HG03354 (cell line): ENCODE results near the gene FKBP6.
"Not testable (repeated sequence)": the region's sequence is repeated elsewhere in the genome, so short reads cannot be mapped to it uniquely, and the experiment has no call there.

Source experiments
- ATAC-seq: cut with Tn5 transposase; IDR thresholded peaks from one replicate; pipeline ENCODE4 v1.9.1; 2021; ENCODE audit warnings: mild to moderate bottlenecking; ENCODE audit not compliant: unreplicated experiment, poor library complexity, severe bottlenecking

Gene FKBP6

DNA sequence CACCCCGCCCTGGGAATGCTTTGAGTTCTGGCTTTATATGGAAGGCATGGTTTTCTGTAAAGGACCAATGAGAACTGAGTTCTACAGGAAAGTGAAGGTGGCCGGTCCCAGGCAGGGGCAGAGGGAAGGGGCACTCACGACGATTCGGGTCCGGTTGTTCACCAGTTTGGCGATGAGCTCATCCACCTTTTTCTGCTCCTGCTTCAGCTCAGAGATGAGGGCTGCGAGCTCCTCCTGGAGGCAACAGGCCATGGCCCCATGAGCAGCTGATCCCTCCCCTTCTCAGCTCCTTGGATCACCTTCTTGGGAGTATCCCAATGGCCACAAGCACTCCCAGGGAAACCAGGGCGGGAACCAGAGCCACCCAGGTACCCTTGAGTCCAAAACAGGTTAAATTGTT is 8.0 kb upstream of the FKBP6 start:
- ATAC-seq = not testable (repeated sequence)

DNA sequence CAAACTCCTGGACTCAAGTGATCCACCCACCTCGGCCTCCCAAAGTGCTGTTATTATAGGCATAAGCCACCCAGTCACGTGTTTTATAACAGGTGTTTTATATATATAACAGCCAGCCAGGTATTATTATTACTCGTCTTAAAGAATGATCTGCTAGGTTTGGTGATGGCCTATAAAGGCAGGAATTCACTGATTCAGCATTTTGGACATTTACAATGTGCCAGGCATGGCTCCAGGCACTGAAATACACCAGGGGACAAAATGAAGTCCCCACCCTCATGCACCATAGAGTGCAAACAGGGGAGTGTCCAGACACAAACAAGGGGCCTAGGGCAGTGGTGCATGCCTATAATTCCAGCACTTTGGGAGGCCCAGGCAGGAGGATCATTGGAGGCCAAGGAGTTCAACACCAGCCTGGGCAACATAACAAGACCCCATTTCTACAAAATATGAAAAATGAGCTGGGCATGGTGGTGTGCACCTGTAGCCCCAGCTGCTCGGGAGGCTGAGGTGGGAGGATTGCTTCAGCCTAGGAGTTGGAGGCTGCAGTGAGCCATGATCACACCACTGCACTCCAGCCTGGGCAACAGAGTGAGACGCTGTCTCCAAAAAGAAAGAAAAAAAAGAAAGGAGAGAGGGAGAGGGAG is 4.4 kb upstream of the FKBP6 start:
- ATAC-seq = not testable (repeated sequence)

DNA sequence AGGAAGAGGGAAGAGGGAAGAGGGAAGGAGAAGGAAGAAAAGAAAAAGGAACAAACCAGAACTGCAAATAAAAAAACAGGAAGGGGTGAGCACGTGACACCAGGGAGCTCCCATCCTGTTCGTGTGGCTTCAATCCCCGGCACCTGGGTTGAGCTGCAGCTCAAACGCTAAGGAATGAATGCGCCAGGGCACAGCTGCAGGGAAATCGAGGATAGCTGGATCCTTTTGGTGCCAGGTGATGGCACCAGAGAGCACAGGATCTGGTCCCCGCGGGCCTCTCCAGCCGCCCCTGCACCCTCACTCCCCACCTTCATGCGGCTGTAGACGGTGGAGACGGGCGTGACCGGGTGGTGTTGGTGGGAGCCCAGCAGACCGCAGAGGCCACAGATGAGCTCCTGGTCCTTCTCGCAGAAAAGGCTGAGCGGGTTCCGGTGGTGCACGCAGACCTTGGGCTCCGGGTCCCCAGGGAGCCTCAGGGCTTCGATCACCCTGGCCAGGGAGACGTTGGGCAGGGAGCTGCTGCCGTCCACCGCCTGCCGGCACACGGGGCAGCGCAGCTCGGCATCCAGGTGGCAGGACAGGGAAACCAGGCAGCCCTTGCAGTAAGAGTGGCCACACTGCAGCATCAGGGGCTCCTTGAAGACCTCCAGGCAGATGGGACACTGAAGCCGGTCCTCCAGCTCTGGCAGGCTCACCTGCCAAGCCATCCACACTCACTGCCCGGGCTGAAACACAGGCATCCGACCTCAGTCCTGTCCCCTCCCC is 3.7 kb upstream of the FKBP6 start:
- ATAC-seq = peak; percentile 57

DNA sequence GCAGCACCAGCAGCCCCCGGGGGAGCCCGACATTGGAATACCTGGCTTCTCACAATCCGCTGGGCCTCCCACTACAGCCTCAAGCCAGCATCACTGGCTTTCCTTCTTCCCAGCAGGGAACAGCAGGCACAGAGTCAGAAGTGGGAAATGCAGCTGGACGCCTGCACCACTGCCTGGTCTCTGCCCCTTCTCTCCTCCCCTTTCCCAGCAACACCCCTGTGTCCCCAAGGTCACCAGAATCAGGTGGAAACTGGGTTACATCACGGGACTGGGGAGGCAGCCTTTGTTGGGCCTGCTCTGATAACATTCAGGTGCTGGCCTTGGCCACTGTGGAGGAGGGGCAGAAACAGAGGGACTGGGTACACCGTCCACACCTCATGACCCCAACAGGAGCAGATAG is 2.5 kb upstream of the FKBP6 start:
- not testable (repeated sequence) for ATAC-seq

DNA sequence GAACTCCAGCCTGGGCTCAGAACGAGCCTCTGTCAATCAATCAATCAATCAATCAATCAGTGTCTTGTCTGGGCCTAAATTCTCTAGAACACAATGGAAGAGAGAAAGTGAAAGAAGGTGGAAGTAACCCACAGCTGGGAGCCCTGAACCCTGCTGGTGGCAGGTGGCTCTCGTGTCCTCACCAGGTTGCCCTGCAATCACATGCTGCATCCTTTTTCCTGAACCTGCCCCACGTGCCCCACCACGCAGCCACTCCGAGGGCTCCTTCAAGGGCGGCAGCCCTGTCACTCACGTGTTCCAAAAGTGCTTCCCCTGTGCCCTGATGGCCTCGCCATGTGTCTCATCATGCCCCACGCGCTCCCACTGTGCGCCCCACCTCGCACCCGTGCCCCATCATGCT is 512 bp upstream of the FKBP6 start:
- not testable (repeated sequence) for ATAC-seq

GRCh38 chr7:73328696-73329095 is 735 bp downstream of the FKBP6 start:
- ATAC-seq = no peak

DNA sequence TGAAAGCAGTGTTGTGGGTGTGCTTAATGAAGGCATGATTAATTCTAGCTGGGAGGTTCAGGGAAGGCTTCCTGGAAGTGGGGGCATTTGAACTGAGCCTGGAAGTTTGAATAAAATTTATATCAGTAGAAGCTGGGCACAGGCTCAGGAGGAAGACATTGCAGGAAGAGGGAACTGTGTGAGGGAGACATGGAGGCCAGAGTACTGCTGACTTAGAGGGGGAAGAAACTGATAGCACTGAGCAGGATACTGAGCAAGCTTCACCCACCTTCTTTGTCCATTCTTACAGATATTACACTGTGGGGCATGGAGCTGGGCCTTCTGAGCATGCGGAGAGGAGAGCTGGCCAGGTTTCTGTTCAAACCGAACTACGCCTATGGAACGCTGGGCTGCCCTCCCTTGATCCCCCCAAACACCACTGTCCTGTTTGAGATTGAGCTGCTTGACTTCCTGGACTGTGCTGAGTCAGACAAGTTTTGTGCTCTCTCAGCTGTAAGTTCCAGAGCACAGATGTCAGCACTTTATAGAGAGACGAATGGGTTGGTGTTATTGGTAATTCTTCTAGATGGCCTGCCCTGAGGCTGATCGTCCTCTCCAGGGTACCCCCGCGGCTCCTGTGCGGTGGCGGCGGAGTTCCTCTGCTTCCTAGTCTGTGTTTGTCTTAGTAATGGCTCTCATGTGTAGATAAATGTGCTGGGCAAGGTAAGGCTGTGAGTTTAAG is 2.1 kb downstream of the FKBP6 start:
- ATAC-seq = no peak

- no peak for ATAC-seq
These were observed 2.8 kb downstream of the FKBP6 start for GRCh38 chr7:73330772-73331171.

GRCh38 chr7:73332447-73332846 is 4.5 kb downstream of the FKBP6 start:
- no peak for ATAC-seq

GRCh38 chr7:73338321-73338720 is 10.4 kb downstream of the FKBP6 start:
- ATAC-seq = no peak

- ATAC-seq = no peak
These were observed 12.6 kb downstream of the FKBP6 start for GRCh38 chr7:73340514-73340913.

- no peak for ATAC-seq
These were observed 13.9 kb downstream of the FKBP6 start for GRCh38 chr7:73341877-73342276.

DNA sequence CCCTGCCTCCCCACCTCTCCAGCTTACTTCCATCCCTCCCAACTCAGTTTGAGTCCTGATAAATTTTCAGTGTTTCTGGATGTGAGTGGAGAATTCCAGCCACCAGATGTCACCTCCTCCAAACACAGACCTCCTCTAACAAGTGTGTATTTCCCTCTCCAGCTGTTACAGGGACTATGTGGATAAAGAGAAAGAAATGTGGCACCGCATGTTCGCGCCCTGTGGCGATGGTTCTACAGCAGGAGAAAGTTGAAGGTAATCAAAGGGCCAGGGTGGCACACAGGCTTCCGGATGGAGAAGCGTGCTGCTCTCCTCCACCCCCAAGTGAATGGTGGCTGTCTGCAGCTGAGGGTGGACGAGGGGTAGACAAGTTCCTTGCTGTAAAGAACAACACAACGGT is 14.7 kb downstream of the FKBP6 start:
- ATAC-seq = no peak

DNA sequence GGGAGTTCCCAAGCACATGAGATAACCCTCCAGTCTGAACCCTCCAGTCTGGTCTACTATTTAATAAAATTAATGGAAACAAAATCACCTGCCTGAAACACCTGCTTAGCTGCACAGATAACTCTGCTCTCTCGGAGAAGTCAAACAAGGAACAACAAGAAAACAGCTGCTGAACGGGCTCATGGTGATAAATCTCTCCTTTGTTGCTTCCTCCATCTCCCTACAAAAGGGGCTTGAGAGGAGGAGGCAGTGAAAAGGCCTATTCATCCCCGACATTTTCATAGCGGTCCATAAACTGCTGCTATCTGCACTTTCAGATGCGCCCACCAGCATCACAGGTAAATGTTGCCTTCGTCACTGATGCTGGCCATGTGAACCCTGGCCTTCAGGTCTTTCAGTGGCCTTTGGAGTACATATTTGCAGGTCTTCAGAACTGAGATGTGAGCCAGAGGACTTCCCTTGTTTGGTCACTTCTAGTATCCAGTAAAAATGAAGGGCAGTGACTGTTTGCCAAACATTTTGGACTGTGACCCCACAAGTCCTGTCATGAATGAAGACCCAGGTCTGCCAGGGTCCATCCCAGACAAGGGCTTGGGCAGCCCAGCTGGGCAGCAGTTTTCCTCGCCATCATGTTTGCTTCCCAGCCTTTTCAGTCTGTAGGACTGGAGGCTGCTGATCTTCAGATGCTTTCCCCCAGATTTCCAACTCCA is 15.9 kb downstream of the FKBP6 start:
- ATAC-seq = no peak

DNA sequence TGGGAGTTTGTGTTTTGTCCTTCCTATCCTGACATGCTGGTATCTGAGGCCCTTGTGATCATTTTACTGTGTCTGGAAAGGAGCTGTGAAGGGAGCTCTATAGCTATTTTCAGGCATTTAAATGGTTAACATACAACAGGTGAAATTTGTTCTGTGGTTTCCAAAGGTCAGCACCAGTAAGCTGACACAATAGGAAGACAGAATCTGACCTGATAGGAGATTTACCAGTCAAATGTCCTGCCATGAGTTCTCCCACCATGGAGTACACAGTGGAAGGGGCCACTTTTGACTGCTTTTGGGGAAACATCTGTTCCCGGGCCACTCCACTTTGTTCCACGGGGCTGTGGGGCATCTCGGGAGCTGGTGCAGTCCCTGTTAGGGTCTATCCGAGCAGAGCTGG is 17.6 kb downstream of the FKBP6 start:
- ATAC-seq = no peak

DNA sequence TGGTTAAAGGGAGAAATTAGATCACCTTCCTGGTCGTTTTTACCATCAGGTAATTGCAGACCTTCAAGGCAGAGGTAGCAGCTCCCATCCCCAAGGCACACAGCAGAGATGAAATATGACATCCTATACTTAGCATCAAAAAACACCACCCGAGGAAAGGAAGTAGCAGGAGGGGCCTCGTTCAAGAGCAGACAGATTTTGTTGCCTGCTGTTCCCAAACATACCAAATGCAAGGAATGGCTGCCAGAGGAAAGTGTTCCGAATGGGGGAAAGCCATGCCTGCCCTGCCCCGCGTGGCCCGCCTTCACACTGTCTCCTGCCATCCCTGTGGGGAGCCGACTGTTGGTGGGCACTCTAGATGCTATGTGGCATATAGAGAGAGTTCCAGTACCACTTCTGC is 18.0 kb downstream of the FKBP6 start:
- no peak for ATAC-seq

DNA sequence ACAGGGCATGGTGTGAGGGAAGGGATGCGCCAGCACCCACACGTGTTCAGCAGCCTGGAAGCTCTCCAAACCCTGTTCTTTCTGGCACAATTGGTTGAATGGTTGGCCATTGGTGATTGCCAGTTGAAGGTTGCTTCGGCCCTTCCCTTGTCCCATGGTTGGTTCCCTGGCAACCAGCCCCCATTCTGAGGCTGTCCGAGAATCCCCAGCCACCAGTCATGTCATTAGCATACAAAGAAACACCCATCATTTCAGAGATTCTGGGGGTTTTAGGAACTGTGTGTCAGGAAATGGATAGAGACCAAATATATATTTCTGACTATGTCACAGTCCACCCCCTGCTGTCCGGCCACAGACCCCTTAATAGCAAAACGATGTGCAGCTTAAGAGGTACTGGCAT is 21.8 kb downstream of the FKBP6 start:
- no peak for ATAC-seq

DNA sequence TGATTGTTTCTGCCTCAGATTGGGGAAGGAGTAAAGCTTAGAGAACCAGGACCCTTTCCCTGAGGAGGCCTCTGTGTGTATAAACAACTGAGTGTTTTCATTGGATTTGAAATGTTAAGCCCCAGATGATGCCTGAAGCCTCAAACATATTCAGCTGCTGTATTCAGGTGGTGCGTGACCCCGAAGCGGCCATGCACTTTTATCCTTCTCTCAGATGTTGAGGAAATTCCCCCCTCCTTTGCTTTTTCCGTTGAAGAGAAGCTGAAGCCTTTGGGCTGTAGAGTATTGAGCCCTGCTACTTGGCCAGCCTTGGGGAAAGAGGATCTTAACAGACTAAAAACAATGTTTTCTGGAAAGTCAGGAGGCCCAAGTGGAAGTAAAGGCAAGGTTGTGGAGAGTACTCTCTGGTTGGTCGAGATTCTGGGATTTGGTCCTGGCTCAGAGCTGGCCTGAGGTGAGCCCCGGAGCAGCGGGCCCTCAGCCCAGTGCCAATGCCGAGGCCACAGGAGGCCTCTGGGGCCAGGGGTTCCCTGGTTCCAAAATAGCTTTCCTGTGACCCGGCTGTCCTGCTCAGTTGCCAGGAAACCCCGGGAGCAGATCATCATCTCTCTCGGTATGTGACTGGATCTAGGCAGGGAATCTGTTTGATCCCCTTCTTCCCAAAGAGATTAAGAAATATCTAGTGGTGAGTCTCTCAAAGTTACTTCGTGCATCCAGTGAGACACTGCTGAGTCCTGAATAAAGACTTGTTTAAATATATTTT is 22.5 kb downstream of the FKBP6 start:
- no peak for ATAC-seq

DNA sequence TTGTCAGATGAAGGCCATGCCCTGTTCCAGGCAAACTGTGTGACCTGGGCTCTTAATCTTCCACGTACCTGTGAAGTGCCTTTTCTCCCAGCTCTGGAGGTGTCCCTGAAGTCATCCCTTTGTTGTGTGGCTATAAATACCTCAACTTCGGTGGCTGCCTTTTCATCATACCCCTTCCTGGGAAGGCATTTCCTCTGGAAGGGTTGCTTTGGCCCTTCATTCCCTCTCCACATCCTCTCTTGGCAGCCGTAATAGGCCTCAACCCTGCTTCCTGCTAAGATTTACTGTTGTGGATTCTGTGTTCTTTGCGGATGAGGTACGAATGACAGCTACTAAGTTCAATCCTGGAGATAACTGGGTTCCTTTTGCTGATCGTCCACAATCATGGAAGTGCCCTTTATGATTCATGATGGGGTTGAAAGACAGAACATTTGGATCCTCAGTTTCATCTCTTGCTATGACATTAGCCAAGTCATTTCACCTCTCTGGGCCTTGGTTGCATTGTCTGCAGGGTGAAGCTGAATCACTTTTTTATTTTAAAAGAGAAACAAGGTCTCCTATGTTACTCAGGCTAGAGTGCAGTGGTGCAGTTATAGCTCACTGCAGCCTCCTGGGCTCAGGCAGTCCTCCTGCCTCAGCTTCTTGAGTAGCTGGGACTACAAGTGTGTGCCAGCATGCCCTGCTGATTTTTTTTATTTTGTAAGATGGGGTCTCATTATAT is 23.6 kb downstream of the FKBP6 start:
- no peak for ATAC-seq
